HG03045 (cell line): ENCODE data around the gene ICE1.

ENCODE experiments used
- ATAC-seq: cut with Tn5 transposase; IDR thresholded peaks from one replicate; pipeline ENCODE4 v1.9.1; 2021; ENCODE audit warnings: mild to moderate bottlenecking, moderate library complexity; ENCODE audit not compliant: unreplicated experiment

The ICE1 gene

DNA sequence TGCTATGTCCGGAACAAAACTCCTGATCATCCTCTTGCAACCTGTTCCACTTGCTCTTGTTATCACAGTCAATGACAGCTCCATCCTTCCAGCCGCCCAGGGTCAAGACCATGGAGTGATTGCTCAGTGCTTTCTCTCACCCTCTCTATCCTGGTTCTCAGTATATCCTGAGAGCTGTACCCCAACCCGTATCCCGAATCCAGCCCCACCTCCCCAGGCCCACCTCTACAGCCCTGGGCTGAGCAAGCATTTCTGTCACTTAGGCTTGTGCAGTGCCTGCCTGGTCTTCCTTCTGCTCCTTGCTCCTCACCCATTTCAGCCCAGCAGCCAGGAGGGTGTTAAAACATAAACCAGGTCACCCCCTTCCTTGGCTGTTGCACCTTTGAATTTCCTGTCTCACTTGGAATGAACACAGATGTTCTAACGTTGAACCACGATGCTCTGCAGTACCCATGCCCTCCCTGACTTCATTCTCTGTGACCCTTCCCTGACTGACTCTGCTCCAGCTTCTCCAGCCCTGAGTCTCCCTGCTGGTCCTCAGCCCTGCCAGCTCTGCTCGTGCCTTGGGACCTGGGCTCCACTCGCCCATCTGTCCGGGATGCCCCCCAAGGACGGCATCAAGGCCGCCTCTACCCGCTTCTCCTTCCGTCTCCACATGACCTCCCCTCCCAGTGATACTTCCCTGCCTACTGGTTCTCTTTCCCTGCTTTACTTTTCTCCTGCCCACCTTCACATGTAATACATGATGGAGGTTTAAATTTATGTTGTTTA lies 110.0 kb downstream of the ICE1 start:
- ATAC-seq = no peak

GRCh38 chr5:5533927-5534326 lies 111.5 kb downstream of the ICE1 start:
- no peak for ATAC-seq

DNA sequence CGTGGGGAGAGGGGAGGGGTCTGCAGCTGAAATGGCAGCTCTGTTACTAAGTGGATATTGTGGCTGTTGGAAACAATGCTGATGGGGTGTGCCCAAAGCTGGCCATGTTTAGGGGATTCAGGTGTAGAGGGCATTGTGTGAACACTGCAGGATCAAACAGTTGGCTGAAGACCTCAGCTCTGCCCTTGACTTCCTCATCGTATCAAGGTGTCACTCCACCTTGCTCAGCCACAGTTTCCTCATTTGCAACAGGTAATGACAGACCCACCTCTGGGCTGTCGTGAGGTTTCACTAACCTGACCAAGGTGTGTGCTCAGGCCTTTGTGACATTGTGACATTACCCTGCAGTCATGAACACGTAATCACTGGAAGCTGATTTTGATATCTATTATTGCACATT lies 111.9 kb downstream of the ICE1 start:
- no peak for ATAC-seq

GRCh38 chr5:5536871-5537270 lies 114.4 kb downstream of the ICE1 start:
- ATAC-seq = no peak

- no peak for ATAC-seq
Measured at GRCh38 chr5:5537426-5537825, 114.9 kb downstream of the ICE1 start.

- ATAC-seq = no peak
Measured at GRCh38 chr5:5539590-5539989, 117.1 kb downstream of the ICE1 start.
